ACC112 (cell line): ENCODE results near the gene ZNF804A.
"Not testable (repeated sequence)": the region's sequence is repeated elsewhere in the genome, so short reads cannot be mapped to it uniquely, and the experiment has no call there.

Experiments
- H2AFZ ChIP-seq: fragments of 200-600 bp; sonication (generic); one replicate; pipeline ENCODE4 v1.6.0; 2017; ENCODE audit warnings: antibody characterized with exemption, low read length; ENCODE audit not compliant: unreplicated experiment
- H3K27ac ChIP-seq: fragments of 200-600 bp; sonication (generic); 2 replicates; pipeline ENCODE4 v1.5.1; 2014; ENCODE audit warnings: low read depth, mild to moderate bottlenecking, antibody characterized with exemption, low read length, moderate library complexity
- H3K27me3 ChIP-seq: fragments of 200-600 bp; sonication (generic); 2 replicates; pipeline ENCODE4 v1.6.1; 2014; ENCODE audit warnings: mild to moderate bottlenecking, antibody characterized with exemption, low read length, moderate library complexity, mixed read lengths; ENCODE audit not compliant: insufficient read depth
- H3K36me3 ChIP-seq: fragments of 200-600 bp; sonication (generic); 2 replicates; pipeline ENCODE4 v1.6.1; 2016; ENCODE audit warnings: mild to moderate bottlenecking, antibody characterized with exemption, low read length, moderate library complexity, mixed read lengths; ENCODE audit not compliant: insufficient read depth
- H3K4me1 ChIP-seq: fragments of 200-600 bp; sonication (generic); one replicate; pipeline ENCODE4 v1.6.1; 2016; ENCODE audit warnings: low read length, mixed read lengths; ENCODE audit not compliant: insufficient read depth, unreplicated experiment, control insufficient read depth
- H3K4me3 ChIP-seq: fragments of 200-600 bp; sonication (generic); 2 replicates; pipeline ENCODE4 v1.5.1; 2014; ENCODE audit warnings: mild to moderate bottlenecking, low read depth, low read length
- H3K79me2 ChIP-seq: fragments of 200-600 bp; sonication (generic); one replicate; pipeline ENCODE4 v1.6.0; 2016; ENCODE audit warnings: low read length; ENCODE audit not compliant: control insufficient read depth, unreplicated experiment, insufficient read depth

The ZNF804A gene

GRCh38 chr2:184721881-184722280 is 123.6 kb downstream of the ZNF804A start:
- Histone ChIP-seq H3K27me3 (no peaks in the 10 kb centered on the region), H3K79me2 (no peaks in the 10 kb centered on the region), H2AFZ (no peak overlapping the region), H3K4me3 (no peak overlapping the region), H3K4me1 (no peaks in the 10 kb centered on the region), H3K36me3 (no peaks in the 10 kb centered on the region), H3K27ac (no peak overlapping the region)

DNA sequence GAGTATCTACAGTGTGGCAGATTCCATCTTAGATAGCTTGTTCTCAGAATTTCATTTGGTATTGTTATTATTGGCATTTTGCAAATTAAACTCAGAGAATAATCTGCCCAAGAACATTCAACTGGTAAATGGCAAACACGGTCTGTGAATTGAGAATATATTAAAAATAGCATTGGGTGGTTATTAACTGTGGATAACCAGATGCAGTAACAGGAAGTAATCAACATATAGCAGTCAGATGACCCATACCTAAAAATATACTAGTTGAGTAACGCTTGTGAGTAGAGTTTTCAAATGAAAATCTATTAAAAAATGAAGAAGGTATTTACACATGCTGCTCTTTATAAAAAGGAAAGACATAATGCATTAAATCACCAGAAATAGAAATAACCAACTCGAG is 129.5 kb downstream of the ZNF804A start:
- Histone ChIP-seq H3K79me2 (no peaks in the 10 kb centered on the region), H3K36me3 (no peaks in the 10 kb centered on the region), H3K4me3 (no peak overlapping the region), H3K27me3 (0 out of 2 replicates have a peak, but pooled peaks cover 4% of the 10 kb centered on the region), H2AFZ (no peak overlapping the region), H3K27ac (no peak overlapping the region), H3K4me1 (no peaks in the 10 kb centered on the region)

GRCh38 chr2:184728411-184728810 is 130.1 kb downstream of the ZNF804A start:
- no peaks in the 10 kb centered on the region for H3K79me2 ChIP-seq
- no peaks in the 10 kb centered on the region for H3K36me3 ChIP-seq
- no peaks in the 10 kb centered on the region for H3K4me1 ChIP-seq
- H3K27ac ChIP-seq, result no peak overlapping the region
- no peak overlapping the region for H2AFZ ChIP-seq
- H3K4me3 ChIP-seq, result no peak overlapping the region
- 0 out of 2 replicates have a peak, but pooled peaks cover 4% of the 10 kb centered on the region for H3K27me3 ChIP-seq

DNA sequence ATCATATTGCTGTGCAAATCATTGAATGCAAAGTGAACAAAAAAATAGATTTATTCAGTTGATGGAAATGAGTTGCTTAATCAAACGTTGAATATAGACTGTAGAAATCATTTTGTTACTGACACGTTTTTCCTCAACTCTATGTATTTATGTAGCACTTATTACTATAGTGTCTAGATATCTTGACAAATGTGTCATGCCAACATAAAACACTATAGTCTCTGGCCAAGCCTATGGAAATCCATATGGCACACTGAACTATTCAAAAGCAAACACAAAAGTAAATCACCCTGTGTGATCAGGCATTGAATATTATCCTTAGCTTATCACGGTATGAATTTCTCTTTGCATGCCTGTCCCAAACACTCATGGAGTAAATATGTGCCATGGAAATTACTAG is 131.3 kb downstream of the ZNF804A start:
- H3K4me1 ChIP-seq, result no peaks in the 10 kb centered on the region
- H3K79me2 ChIP-seq, result no peaks in the 10 kb centered on the region
- H3K27me3 ChIP-seq, result 0 out of 2 replicates have a peak, but pooled peaks cover 4% of the 10 kb centered on the region
- no peak overlapping the region for H3K4me3 ChIP-seq
- H3K27ac ChIP-seq, result no peak overlapping the region
- no peaks in the 10 kb centered on the region for H3K36me3 ChIP-seq
- H2AFZ ChIP-seq, result no peak overlapping the region

DNA sequence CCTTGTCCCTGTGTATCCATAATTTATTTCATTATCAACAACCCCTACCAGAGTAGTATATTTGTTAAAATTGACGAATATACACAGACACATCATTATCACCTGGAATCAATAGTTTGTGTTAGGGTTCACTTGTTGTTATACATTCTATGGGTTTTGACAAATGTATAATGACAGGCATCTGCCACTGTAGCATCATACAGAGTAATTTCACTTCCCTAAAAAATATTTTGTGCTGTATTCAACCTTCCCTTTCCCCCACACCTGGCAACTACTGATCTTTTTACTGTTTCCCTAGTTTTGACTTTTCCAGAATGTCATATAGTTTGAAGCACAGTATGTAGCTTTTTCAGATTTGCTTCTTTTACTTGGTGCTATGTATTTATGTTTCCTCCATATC is 132.0 kb downstream of the ZNF804A start:
- Histone ChIP-seq H3K36me3 (no peaks in the 10 kb centered on the region), H2AFZ (no peak overlapping the region), H3K27me3 (0 out of 2 replicates have a peak, but pooled peaks cover 4% of the 10 kb centered on the region), H3K4me3 (no peak overlapping the region), H3K27ac (no peak overlapping the region), H3K4me1 (no peaks in the 10 kb centered on the region), H3K79me2 (no peaks in the 10 kb centered on the region)

- Histone ChIP-seq H3K27me3 (no peaks in the 10 kb centered on the region), H3K36me3 (no peaks in the 10 kb centered on the region), H3K27ac (no peak overlapping the region), H3K4me3 (no peak overlapping the region), H2AFZ (no peak overlapping the region), H3K79me2 (no peaks in the 10 kb centered on the region), H3K4me1 (no peaks in the 10 kb centered on the region)
These were observed 136.0 kb downstream of the ZNF804A start for GRCh38 chr2:184734338-184734737.

- Histone ChIP-seq H3K4me1 (no peaks in the 10 kb centered on the region), H3K79me2 (no peaks in the 10 kb centered on the region), H3K27me3 (no peaks in the 10 kb centered on the region), H3K4me3 (no peak overlapping the region), H3K36me3 (no peaks in the 10 kb centered on the region), H2AFZ (no peak overlapping the region), H3K27ac (no peak overlapping the region)
These were observed 137.3 kb downstream of the ZNF804A start for GRCh38 chr2:184735611-184736010.

DNA sequence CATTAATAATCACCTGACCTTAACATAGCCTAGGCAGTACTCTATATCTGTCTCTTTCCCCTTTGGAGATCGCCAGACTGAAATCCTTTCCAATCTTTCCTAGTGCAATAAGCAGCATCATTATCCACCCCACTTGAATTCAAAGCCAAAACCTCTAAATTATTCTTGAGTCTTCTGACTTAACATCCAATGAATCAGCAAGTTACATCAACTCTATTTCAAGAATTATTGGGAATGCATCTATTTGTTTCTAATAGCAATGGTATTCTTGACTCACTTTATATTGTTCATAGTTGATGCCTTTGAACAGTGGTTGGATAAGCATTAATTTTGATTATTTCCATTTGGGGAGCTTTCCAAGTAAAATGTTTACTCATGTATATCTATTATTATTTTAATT is 144.8 kb downstream of the ZNF804A start:
- H3K79me2 ChIP-seq, result no peaks in the 10 kb centered on the region
- H3K4me3 ChIP-seq, result no peak overlapping the region
- no peaks in the 10 kb centered on the region for H3K36me3 ChIP-seq
- no peak overlapping the region for H3K27ac ChIP-seq
- no peaks in the 10 kb centered on the region for H3K27me3 ChIP-seq
- no peak overlapping the region for H2AFZ ChIP-seq
- H3K4me1 ChIP-seq, result no peaks in the 10 kb centered on the region

GRCh38 chr2:184756161-184756560 is 157.8 kb downstream of the ZNF804A start:
- Histone ChIP-seq H2AFZ (no peak overlapping the region), H3K27me3 (no peaks in the 10 kb centered on the region), H3K4me3 (no peak overlapping the region), H3K4me1 (no peaks in the 10 kb centered on the region), H3K27ac (no peak overlapping the region), H3K36me3 (no peaks in the 10 kb centered on the region), H3K79me2 (no peaks in the 10 kb centered on the region)

GRCh38 chr2:184756885-184757284 is 158.6 kb downstream of the ZNF804A start:
- H3K36me3 ChIP-seq, result no peaks in the 10 kb centered on the region
- H3K4me3 ChIP-seq, result no peak overlapping the region
- H3K4me1 ChIP-seq, result no peaks in the 10 kb centered on the region
- H3K79me2 ChIP-seq, result no peaks in the 10 kb centered on the region
- H2AFZ ChIP-seq, result no peak overlapping the region
- no peaks in the 10 kb centered on the region for H3K27me3 ChIP-seq
- no peak overlapping the region for H3K27ac ChIP-seq

GRCh38 chr2:184759557-184760255 is 161.4 kb downstream of the ZNF804A start:
- not testable (repeated sequence) for H3K27me3 ChIP-seq

More at GRCh38 chr2:184759557-184760255, 161.4 kb downstream of the ZNF804A start:
- not testable (repeated sequence) for H3K79me2 ChIP-seq, H3K4me1 ChIP-seq, H3K36me3 ChIP-seq, H3K27ac ChIP-seq, H3K4me3 ChIP-seq, H2AFZ ChIP-seq
